ENCODE results near the gene PAGE4. TPM values are rescaled to one million over a fixed set of nuclear protein-coding genes. Genes with fewer than 3 reads are reported as not detected.

Gene PAGE4
- total RNA-seq, 1 experiment from 2014 or later, result not detected

- no peak for DNase-seq
- Histone ChIP-seq H3K9me3 (no peaks in the 10 kb centered on the region), H3K27me3 (no peaks in the 10 kb centered on the region), H3K4me3 (no peak overlapping the region), H3K36me3 (no peaks in the 10 kb centered on the region)
Measured at GRCh38 chrX:49858341-49858740, 29.2 kb downstream of the PAGE4 start.

GRCh38 chrX:49859491-49859890 lies 30.4 kb downstream of the PAGE4 start:
- H3K4me3 ChIP-seq, result no peak overlapping the region
- H3K9me3 ChIP-seq, result no peaks in the 10 kb centered on the region
- DNase-seq, result no peak
- H3K36me3 ChIP-seq, result no peaks in the 10 kb centered on the region
- H3K27me3 ChIP-seq, result no peaks in the 10 kb centered on the region

- DNase-seq, result no peak
- H3K4me3 ChIP-seq, result no peak overlapping the region
- H3K36me3 ChIP-seq, result no peaks in the 10 kb centered on the region
- H3K9me3 ChIP-seq, result no peaks in the 10 kb centered on the region
- no peaks in the 10 kb centered on the region for H3K27me3 ChIP-seq
Measured at GRCh38 chrX:49860867-49861535, 31.9 kb downstream of the PAGE4 start.

- no peaks in the 10 kb centered on the region for H3K36me3 ChIP-seq
- H3K27me3 ChIP-seq, result no peaks in the 10 kb centered on the region
- H3K4me3 ChIP-seq, result no peak overlapping the region
- H3K9me3 ChIP-seq, result no peaks in the 10 kb centered on the region
- no peak for DNase-seq
Measured at GRCh38 chrX:49862093-49862492, 33.0 kb downstream of the PAGE4 start.

GRCh38 chrX:49868739-49869138 lies 39.6 kb downstream of the PAGE4 start:
- no peaks in the 10 kb centered on the region for H3K9me3 ChIP-seq
- H3K4me3 ChIP-seq, result no peak overlapping the region
- no peaks in the 10 kb centered on the region for H3K36me3 ChIP-seq
- no peaks in the 10 kb centered on the region for H3K27me3 ChIP-seq
- no peak for DNase-seq

- no peak for DNase-seq
- no peak overlapping the region for H3K4me3 ChIP-seq
- no peaks in the 10 kb centered on the region for H3K27me3 ChIP-seq
- H3K9me3 ChIP-seq, result no peaks in the 10 kb centered on the region
- H3K36me3 ChIP-seq, result no peaks in the 10 kb centered on the region
Measured at GRCh38 chrX:49876750-49877149, 47.6 kb downstream of the PAGE4 start.

GRCh38 chrX:49877397-49878101 lies 48.4 kb downstream of the PAGE4 start:
- no peak for DNase-seq
- H3K36me3 ChIP-seq, result no peaks in the 10 kb centered on the region

GRCh38 chrX:49878128-49878833 lies 49.2 kb downstream of the PAGE4 start:
- Histone ChIP-seq H3K4me3 (peak overlapping the region; percentile 58), H3K36me3 (no peaks in the 10 kb centered on the region), H3K27me3 (no peaks in the 10 kb centered on the region), H3K9me3 (no peaks in the 10 kb centered on the region)
- no peak for DNase-seq

More at GRCh38 chrX:49877397-49878101, 48.4 kb downstream of the PAGE4 start:
- Histone ChIP-seq H3K4me3 (no peak overlapping the region), H3K27me3 (no peaks in the 10 kb centered on the region), H3K9me3 (no peaks in the 10 kb centered on the region)

- Histone ChIP-seq H3K9me3 (no peaks in the 10 kb centered on the region), H3K4me3 (peak within 1 kb of the TSS; percentile 58), H3K27me3 (no peaks in the 10 kb centered on the region), H3K36me3 (no peaks in the 10 kb centered on the region)
- peak; percentile 72 for DNase-seq
Measured at GRCh38 chrX:49878834-49879655, 49.9 kb downstream of the PAGE4 start, which contains the start of gene USP27X. Gene USP27X (plus strand): TSS chrX:49879484. CDS start chrX:49880308, 824 bp downstream.

- Histone ChIP-seq H3K36me3 (no peaks in the 10 kb centered on the region), H3K4me3 (peak overlapping the region; percentile 58), H3K27me3 (no peaks in the 10 kb centered on the region), H3K9me3 (no peaks in the 10 kb centered on the region)
- DNase-seq, result no peak
Measured at GRCh38 chrX:49879656-49880277, 50.7 kb downstream of the PAGE4 start.

GRCh38 chrX:49880668-49881067 lies 51.6 kb downstream of the PAGE4 start:
- H3K4me3 ChIP-seq, result no peak overlapping the region
- H3K27me3 ChIP-seq, result no peaks in the 10 kb centered on the region
- H3K36me3 ChIP-seq, result no peaks in the 10 kb centered on the region
- H3K9me3 ChIP-seq, result no peaks in the 10 kb centered on the region
- no peak for DNase-seq

Other genes starting within 250 kb of the PAGE4 start
- not detected in 2 replicates for gene GAGE12H, start 249.4 kb upstream of the PAGE4 start, total RNA-seq (2014; rRNA removed; shearing (Covaris generic); ENCODE audit: low replicate concordance)
- not detected in 2 replicates for gene GAGE2A, start 239.8 kb upstream of the PAGE4 start, total RNA-seq (2014; rRNA removed; shearing (Covaris generic); ENCODE audit: low replicate concordance)
- gene GAGE1, start 230.3 kb upstream of the PAGE4 start, total RNA-seq (2014; rRNA removed; shearing (Covaris generic); ENCODE audit: low replicate concordance), result not detected in 2 replicates
- not detected in 2 replicates for gene PAGE1, start 133.3 kb upstream of the PAGE4 start, total RNA-seq (2014; rRNA removed; shearing (Covaris generic); ENCODE audit: low replicate concordance)
- 0.56 and 1.3 TPM in 2 replicates for gene USP27X, start 50.2 kb downstream of the PAGE4 start, total RNA-seq (2014; rRNA removed; shearing (Covaris generic); ENCODE audit: low replicate concordance)
- 0.76 and 0.86 TPM in 2 replicates for gene CLCN5, start 93.3 kb downstream of the PAGE4 start, total RNA-seq (2014; rRNA removed; shearing (Covaris generic); ENCODE audit: low replicate concordance)

All from MG63 (cell line).